HCT116 (cell line): ENCODE results near the gene LTBR. TPM values are rescaled to one million over a fixed set of nuclear protein-coding genes. Genes with fewer than 3 reads are reported as not detected.

Source experiments
- ATAC-seq: fragments of 200-7000 bp; cut with Tn5 transposase; 2 replicates; pipeline ENCODE4 v1.9.1; 2020; ENCODE audit warnings: mild to moderate bottlenecking, moderate library complexity
- BruUV-seq: library from RNA; stranded (reverse); fragments of 400-500 nt; replicated peaks from 2 replicates; lab custom pipeline; 2021; lab: Mats Ljungman, UMichigan
- CTCF ChIA-PET: fragments of 300-600 bp; sonication (Branson Sonifier 250); formaldehyde crosslinking; loops from one replicate; lab custom pipeline; 2021; ENCODE audit warnings: antibody characterized with exemption; lab: Charles Lee
- POLR2A ChIA-PET: fragments of 300-600, 350-600 bp; sonication (Branson Sonifier 250); formaldehyde crosslinking; loops from one replicate; lab custom pipeline; 2021; ENCODE audit warnings: antibody characterized with exemption; lab: Charles Lee
- RAD21 ChIA-PET, 2 experiments: fragments of 300-600 bp; sonication (Branson Sonifier 250); formaldehyde crosslinking; loops; one replicate each; lab custom pipeline; 2023; ENCODE audit warnings: low total read pairs in 2 of 2; ENCODE audit not compliant: uncharacterized antibody in 2 of 2, unreplicated experiment in 2 of 2, low non-redundant PET in 1 of 2; lab: Charles Lee
- DNase-seq: peaks from one replicate; pipeline ENCODE4 v3.0.0-alpha.2; 2010; ENCODE audit warnings: low read depth, low spot score
- H2AFZ ChIP-seq: fragments of 200-600 bp; shearing (Covaris generic), sonication (generic); 2 replicates; pipeline ENCODE4 v1.6.1; 2017; ENCODE audit warnings: low read depth, mixed run types, mixed read lengths, antibody characterized with exemption, low read length; ENCODE audit not compliant: poor library complexity, severe bottlenecking
- H3K27ac ChIP-seq: 2 replicates; pipeline ENCODE4 v1.5.1; 2012; ENCODE audit warnings: low read depth, low read length
- H3K27me3 ChIP-seq: fragments of 200-600 bp; sonication (generic); 2 replicates; pipeline ENCODE4 v1.6.1; 2016; ENCODE audit warnings: mixed run types, low read length, mixed read lengths; ENCODE audit not compliant: insufficient read depth
- H3K36me3 ChIP-seq, 2 experiments: fragments of 200-500 bp in 1 of 2; fragments of 200-600 bp in 1 of 2; sonication (Bioruptor generic) in 1 of 2; sonication (generic) in 1 of 2; 2 replicates each; pipeline versions ENCODE4 v1.5.1 to v1.6.1; 2014 to 2016; ENCODE audit warnings: low read length in 2 of 2, inconsistent platforms in 1 of 2, mixed read lengths in 1 of 2, mixed run types in 1 of 2; ENCODE audit not compliant: insufficient read depth in 2 of 2, control insufficient read depth in 1 of 2
- H3K4me1 ChIP-seq, 2 experiments: fragments of 200-600 bp in 1 of 2; sonication (generic) in 1 of 2; 2 replicates each; pipeline versions ENCODE4 v1.5.1 to v1.6.1; 2012 to 2017; ENCODE audit warnings: low read length in 2 of 2, inconsistent platforms in 1 of 2, mild to moderate bottlenecking in 1 of 2, mixed read lengths in 1 of 2, mixed run types in 1 of 2, moderate library complexity in 1 of 2; ENCODE audit not compliant: insufficient read depth in 2 of 2, control insufficient read depth in 1 of 2
- H3K4me2 ChIP-seq: fragments of 200-600 bp; sonication (generic); 2 replicates; pipeline ENCODE4 v1.6.1; 2017; ENCODE audit warnings: mixed run types, low read length, mixed read lengths
- H3K4me3 ChIP-seq, 2 experiments: fragments of 200-600 bp in 1 of 2; sonication (generic) in 1 of 2; replicated peaks in 1 of 2; 2 replicates each; pipeline ENCODE4 v1.5.1; 2011 to 2016; ENCODE audit warnings: low read length in 2 of 2, control low read depth in 1 of 2, low read depth in 1 of 2, mild to moderate bottlenecking in 1 of 2, mixed read lengths in 1 of 2, mixed run types in 1 of 2
- H3K79me2 ChIP-seq: fragments of 200-600 bp; sonication (generic); 2 replicates; pipeline ENCODE4 v1.6.1; 2017; ENCODE audit warnings: mild to moderate bottlenecking, mixed run types, low read length, moderate library complexity, mixed read lengths; ENCODE audit not compliant: insufficient read depth
- H3K9ac ChIP-seq: fragments of 200-600 bp; sonication (generic); 2 replicates; pipeline ENCODE4 v1.6.1; 2016; ENCODE audit warnings: low read length, mixed read lengths
- H3K9me2 ChIP-seq: fragments of 200-600 bp; sonication (generic), shearing (Covaris generic); 2 replicates; pipeline ENCODE4 v1.6.1; 2017; ENCODE audit warnings: mixed run types, mild to moderate bottlenecking, moderate library complexity; ENCODE audit not compliant: insufficient read depth
- H3K9me3 ChIP-seq, 2 experiments: fragments of 200-500 bp in 1 of 2; fragments of 200-600 bp in 1 of 2; sonication (Bioruptor generic) in 1 of 2; sonication (generic) in 1 of 2; 2 replicates each; pipeline ENCODE4 v1.6.1; 2014 to 2017; ENCODE audit warnings: low read length in 2 of 2, mixed read lengths in 2 of 2, inconsistent platforms in 1 of 2, low read depth in 1 of 2, mild to moderate bottlenecking in 1 of 2, mixed run types in 1 of 2, moderate library complexity in 1 of 2; ENCODE audit not compliant: control insufficient read depth in 1 of 2, insufficient read depth in 1 of 2
- H4K20me1 ChIP-seq: fragments of 200-600 bp; sonication (generic), shearing (Covaris generic); 2 replicates; pipeline ENCODE4 v1.6.1; 2017; ENCODE audit warnings: mixed run types, mild to moderate bottlenecking, moderate library complexity; ENCODE audit not compliant: insufficient read depth
- CBX3 ChIP-seq: IDR thresholded peaks from 2 replicates; pipeline ENCODE4 v1.6.1; 2012; ENCODE audit warnings: low read depth
- CEBPB ChIP-seq: IDR thresholded peaks from 2 replicates; pipeline ENCODE4 v1.6.1; 2012; ENCODE audit warnings: low read depth
- EGR1 ChIP-seq: IDR thresholded peaks from 2 replicates; pipeline ENCODE4 v1.6.1; 2012; ENCODE audit warnings: low read depth
- ELF1 ChIP-seq: IDR thresholded peaks from 2 replicates; pipeline ENCODE4 v1.6.1; 2012; ENCODE audit warnings: low read depth, borderline replicate concordance
- EZH2 ChIP-seq: fragments of 200-600 bp; sonication (generic); IDR thresholded peaks from 2 replicates; pipeline ENCODE4 v1.6.1; 2017; ENCODE audit warnings: antibody characterized with exemption, mixed run types
- EZH2phosphoT487 ChIP-seq: fragments of 200-600 bp; IDR thresholded peaks from 2 replicates; pipeline ENCODE4 v1.6.1; 2018; ENCODE audit warnings: antibody characterized with exemption, borderline replicate concordance
- FOSL1 ChIP-seq: IDR thresholded peaks from 2 replicates; pipeline ENCODE4 v1.6.1; 2012; ENCODE audit warnings: low read depth
- JUND ChIP-seq: IDR thresholded peaks from 2 replicates; pipeline ENCODE4 v1.6.1; 2012
- POLR2A ChIP-seq: IDR thresholded peaks from 2 replicates; pipeline ENCODE4 v1.7.0; 2011; ENCODE audit warnings: borderline replicate concordance; ENCODE audit not compliant: insufficient read depth, insufficient read length; ENCODE audit errors: extremely low read depth
- POLR2AphosphoS5 ChIP-seq: IDR thresholded peaks from 2 replicates; pipeline ENCODE4 v1.6.1; 2011; ENCODE audit warnings: mild to moderate bottlenecking, low read depth, low read length, moderate library complexity
- RAD21 ChIP-seq: IDR thresholded peaks from 2 replicates; pipeline ENCODE4 v1.6.1; 2012; ENCODE audit warnings: low read depth, mild to moderate bottlenecking
- SIN3A ChIP-seq: IDR thresholded peaks from 2 replicates; pipeline ENCODE4 v1.6.1; 2012; ENCODE audit warnings: low read depth
- SP1 ChIP-seq: IDR thresholded peaks from 2 replicates; pipeline ENCODE4 v1.6.1; 2012; ENCODE audit warnings: low read depth
- SRF ChIP-seq: IDR thresholded peaks from 2 replicates; pipeline ENCODE4 v1.6.1; 2012; ENCODE audit warnings: low read depth
- TCF7L2 ChIP-seq: IDR thresholded peaks from 2 replicates; pipeline ENCODE4 v1.7.0; 2011; ENCODE audit warnings: borderline replicate concordance, inconsistent platforms; ENCODE audit not compliant: insufficient read depth, insufficient read length; ENCODE audit errors: extremely low read depth
- ZFX ChIP-seq: fragments of 450-650 bp; IDR thresholded peaks from 2 replicates; pipeline ENCODE4 v1.6.1; 2017
- intact Hi-C: fragments of 100-400 bp; cut with micrococcal nuclease; formaldehyde crosslinking; loops from 2 replicates; pipeline ENCODE4 v1.10.0; 2022
- total RNA-seq: library from RNA; stranded (reverse); gene quantifications from one replicate; pipeline ENCODE4 v1.2.1, GENCODE V29; 2021; ENCODE audit not compliant: unreplicated experiment
- TF ChIP-seq, protein P1 (sequence below): IDR thresholded peaks from 2 replicates; pipeline ENCODE4 v1.6.1; 2011; ENCODE audit warnings: mild to moderate bottlenecking, low read length, moderate library complexity; ENCODE audit not compliant: insufficient replicate concordance; ENCODE audit errors: extremely low read depth
- TF ChIP-seq, protein P2 (sequence below): IDR thresholded peaks from 2 replicates; pipeline ENCODE4 v1.6.1; 2012
- TF ChIP-seq, protein P3 (sequence below): IDR thresholded peaks from 2 replicates; pipeline ENCODE4 v1.6.1; 2012
- TF ChIP-seq, protein P4 (sequence below): IDR thresholded peaks from 2 replicates; pipeline ENCODE4 v1.6.1; 2012; ENCODE audit warnings: low read depth

The LTBR gene
- total RNA-seq, 1 experiment from 2014 or later: 128 TPM

DNA sequence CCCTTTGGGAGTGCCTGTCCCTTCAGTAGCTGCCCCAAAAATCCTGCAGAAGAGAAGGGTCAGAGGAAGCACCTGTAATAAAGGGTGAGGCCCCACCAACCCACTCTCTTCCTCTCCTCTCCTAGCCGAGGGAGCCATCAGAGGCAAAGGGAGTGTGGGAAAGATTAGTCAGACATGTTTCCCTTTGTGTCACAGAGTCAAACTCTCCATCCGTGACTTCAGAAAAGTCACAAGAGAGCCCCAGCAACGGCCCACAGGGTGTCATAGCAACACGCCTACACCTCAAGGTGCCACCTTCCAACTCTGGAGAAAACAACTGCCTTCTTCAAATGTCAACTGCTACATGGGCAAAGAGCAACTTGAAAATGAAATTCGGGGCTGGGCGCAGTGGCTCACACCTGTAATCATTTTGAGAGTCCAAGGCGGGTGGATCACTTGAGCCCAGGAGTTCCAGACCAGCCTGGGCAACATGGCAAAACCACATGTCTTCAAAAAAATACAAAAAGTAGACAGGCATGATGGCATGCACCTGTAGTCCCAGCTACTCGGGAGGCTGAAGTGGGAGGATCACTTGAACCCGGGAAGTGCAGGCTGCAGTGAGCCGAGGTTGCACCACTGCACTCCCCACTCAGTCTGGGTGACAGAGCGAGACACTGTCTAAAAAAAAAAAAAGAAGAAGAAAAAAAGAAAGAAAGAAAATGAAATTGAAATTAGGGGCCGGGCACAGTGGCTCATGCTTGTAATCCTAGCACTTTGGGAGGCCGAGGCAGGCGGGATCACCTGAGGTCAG is 43.1 kb downstream of the LTBR start:
- no peak overlapping the region for H3K27ac ChIP-seq
- no peaks in the 10 kb centered on the region for H4K20me1 ChIP-seq
- H3K36me3 ChIP-seq: no peaks in the 10 kb centered on the region
- intact Hi-C loops: no loop called here
- H3K9me2 ChIP-seq: no peaks in the 10 kb centered on the region
- no peak for ATAC-seq
- H3K4me2 ChIP-seq: no peak overlapping the region
- POLR2A ChIA-PET: no interaction called here
- CTCF ChIA-PET: interaction anchor here (1.2 kb wide), 1 partner anchor 101 kb away, joined by 3 read pairs; no protein-coding TSS in a partner anchor
- no peaks in the 10 kb centered on the region for H3K79me2 ChIP-seq
- no peak overlapping the region for H3K4me3 ChIP-seq
- DNase-seq: no peak
- H3K9me3 ChIP-seq: no peaks in the 10 kb centered on the region
- BruUV-seq: no TSS peak
- RAD21 ChIA-PET: no interaction called here
- TF ChIP-seq EZH2 (no peak), JUND (no peak), TCF7L2 (no peak), EZH2phosphoT487 (no peak), SP1 (no peak), FOSL1 (no peak), ZFX (no peak), POLR2AphosphoS5 (no peak), RAD21 (no peak), SIN3A (no peak), SRF (no peak), ELF1 (no peak), CEBPB (no peak), EGR1 (no peak), CBX3 (no peak), POLR2A (no peak)
- TF ChIP-seq, protein P1, sequence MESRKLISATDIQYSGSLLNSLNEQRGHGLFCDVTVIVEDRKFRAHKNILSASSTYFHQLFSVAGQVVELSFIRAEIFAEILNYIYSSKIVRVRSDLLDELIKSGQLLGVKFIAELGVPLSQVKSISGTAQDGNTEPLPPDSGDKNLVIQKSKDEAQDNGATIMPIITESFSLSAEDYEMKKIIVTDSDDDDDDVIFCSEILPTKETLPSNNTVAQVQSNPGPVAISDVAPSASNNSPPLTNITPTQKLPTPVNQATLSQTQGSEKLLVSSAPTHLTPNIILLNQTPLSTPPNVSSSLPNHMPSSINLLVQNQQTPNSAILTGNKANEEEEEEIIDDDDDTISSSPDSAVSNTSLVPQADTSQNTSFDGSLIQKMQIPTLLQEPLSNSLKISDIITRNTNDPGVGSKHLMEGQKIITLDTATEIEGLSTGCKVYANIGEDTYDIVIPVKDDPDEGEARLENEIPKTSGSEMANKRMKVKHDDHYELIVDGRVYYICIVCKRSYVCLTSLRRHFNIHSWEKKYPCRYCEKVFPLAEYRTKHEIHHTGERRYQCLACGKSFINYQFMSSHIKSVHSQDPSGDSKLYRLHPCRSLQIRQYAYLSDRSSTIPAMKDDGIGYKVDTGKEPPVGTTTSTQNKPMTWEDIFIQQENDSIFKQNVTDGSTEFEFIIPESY: no peak
- TF ChIP-seq, protein P2, sequence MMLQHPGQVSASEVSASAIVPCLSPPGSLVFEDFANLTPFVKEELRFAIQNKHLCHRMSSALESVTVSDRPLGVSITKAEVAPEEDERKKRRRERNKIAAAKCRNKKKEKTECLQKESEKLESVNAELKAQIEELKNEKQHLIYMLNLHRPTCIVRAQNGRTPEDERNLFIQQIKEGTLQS: no peak
- TF ChIP-seq, protein P3, sequence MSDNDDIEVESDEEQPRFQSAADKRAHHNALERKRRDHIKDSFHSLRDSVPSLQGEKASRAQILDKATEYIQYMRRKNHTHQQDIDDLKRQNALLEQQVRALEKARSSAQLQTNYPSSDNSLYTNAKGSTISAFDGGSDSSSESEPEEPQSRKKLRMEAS: no peak
- TF ChIP-seq, protein P4, sequence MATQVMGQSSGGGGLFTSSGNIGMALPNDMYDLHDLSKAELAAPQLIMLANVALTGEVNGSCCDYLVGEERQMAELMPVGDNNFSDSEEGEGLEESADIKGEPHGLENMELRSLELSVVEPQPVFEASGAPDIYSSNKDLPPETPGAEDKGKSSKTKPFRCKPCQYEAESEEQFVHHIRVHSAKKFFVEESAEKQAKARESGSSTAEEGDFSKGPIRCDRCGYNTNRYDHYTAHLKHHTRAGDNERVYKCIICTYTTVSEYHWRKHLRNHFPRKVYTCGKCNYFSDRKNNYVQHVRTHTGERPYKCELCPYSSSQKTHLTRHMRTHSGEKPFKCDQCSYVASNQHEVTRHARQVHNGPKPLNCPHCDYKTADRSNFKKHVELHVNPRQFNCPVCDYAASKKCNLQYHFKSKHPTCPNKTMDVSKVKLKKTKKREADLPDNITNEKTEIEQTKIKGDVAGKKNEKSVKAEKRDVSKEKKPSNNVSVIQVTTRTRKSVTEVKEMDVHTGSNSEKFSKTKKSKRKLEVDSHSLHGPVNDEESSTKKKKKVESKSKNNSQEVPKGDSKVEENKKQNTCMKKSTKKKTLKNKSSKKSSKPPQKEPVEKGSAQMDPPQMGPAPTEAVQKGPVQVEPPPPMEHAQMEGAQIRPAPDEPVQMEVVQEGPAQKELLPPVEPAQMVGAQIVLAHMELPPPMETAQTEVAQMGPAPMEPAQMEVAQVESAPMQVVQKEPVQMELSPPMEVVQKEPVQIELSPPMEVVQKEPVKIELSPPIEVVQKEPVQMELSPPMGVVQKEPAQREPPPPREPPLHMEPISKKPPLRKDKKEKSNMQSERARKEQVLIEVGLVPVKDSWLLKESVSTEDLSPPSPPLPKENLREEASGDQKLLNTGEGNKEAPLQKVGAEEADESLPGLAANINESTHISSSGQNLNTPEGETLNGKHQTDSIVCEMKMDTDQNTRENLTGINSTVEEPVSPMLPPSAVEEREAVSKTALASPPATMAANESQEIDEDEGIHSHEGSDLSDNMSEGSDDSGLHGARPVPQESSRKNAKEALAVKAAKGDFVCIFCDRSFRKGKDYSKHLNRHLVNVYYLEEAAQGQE: no peak
- no peaks in the 10 kb centered on the region for H3K27me3 ChIP-seq
- no peak overlapping the region for H3K9ac ChIP-seq
- H3K4me1 ChIP-seq: peaks cover 21 to 44% of the 10 kb centered on the region in 2 experiments
- no peak overlapping the region for H2AFZ ChIP-seq
